Gastroesophageal sphincter (tissue), 3 donors: ENCODE results near the gene LRRTM4.

Experiments used
- POLR2A ChIP-seq, 2 donors: fragments of 450-650 bp; IDR thresholded peaks; one replicate each; pipeline ENCODE4 v1.6.1; 2017; ENCODE audit warnings: antibody characterized with exemption in 2 of 2, mild to moderate bottlenecking in 2 of 2, moderate library complexity in 1 of 2
- TF ChIP-seq, protein P1 (sequence below), 4 experiments: fragments of 200-600 bp in 2 of 4; fragments of 450-650 bp in 2 of 4; sonication (generic) in 1 of 4; IDR thresholded peaks; one replicate each; pipeline ENCODE4 v1.5.1; 2017 to 2019; ENCODE audit warnings: antibody characterized with exemption in 4 of 4, mild to moderate bottlenecking in 2 of 4, moderate library complexity in 2 of 4

DNA sequence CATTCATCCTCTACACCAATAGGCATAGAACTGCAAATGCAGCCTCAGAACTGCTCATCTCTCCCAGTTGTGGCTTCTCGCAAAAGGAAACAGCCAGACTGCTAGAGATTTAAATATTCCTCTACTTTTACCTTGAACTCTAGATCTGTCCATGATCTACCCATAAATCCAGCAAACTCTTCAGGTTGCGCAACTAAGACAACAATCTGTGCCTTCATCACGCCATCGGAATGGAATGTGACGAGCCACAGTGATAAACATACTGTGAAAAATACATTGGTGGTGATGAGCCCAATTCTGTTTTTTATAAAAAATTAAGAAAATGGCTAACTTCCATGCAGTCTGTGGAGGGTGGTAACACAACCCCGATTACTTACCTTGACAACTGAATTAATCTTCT, 626.7 kb downstream of the LRRTM4 start:
- TF ChIP-seq, protein P1, sequence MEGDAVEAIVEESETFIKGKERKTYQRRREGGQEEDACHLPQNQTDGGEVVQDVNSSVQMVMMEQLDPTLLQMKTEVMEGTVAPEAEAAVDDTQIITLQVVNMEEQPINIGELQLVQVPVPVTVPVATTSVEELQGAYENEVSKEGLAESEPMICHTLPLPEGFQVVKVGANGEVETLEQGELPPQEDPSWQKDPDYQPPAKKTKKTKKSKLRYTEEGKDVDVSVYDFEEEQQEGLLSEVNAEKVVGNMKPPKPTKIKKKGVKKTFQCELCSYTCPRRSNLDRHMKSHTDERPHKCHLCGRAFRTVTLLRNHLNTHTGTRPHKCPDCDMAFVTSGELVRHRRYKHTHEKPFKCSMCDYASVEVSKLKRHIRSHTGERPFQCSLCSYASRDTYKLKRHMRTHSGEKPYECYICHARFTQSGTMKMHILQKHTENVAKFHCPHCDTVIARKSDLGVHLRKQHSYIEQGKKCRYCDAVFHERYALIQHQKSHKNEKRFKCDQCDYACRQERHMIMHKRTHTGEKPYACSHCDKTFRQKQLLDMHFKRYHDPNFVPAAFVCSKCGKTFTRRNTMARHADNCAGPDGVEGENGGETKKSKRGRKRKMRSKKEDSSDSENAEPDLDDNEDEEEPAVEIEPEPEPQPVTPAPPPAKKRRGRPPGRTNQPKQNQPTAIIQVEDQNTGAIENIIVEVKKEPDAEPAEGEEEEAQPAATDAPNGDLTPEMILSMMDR (IDR thresholded peaks at IDR 0.05), result no peak
- TF ChIP-seq POLR2A (IDR thresholded peaks at IDR 0.05), result no peak
